HUES48 (cell line): ENCODE results near the gene ASB1.

ENCODE experiments used
- H3K27ac ChIP-seq: one replicate; pipeline ENCODE4 v1.7.0; 2013; ENCODE audit warnings: low read depth, low read length, inconsistent platforms
- H3K27me3 ChIP-seq: 2 replicates; pipeline ENCODE4 v1.6.1; 2013; ENCODE audit warnings: mild to moderate bottlenecking, low read length; ENCODE audit not compliant: control insufficient read depth, insufficient read depth
- H3K36me3 ChIP-seq: 2 replicates; pipeline ENCODE4 v1.6.1; 2013; ENCODE audit warnings: low read length; ENCODE audit not compliant: control insufficient read depth, insufficient read depth
- H3K4me1 ChIP-seq: 2 replicates; pipeline ENCODE4 v1.6.1; 2013; ENCODE audit warnings: mild to moderate bottlenecking, low read length; ENCODE audit not compliant: control insufficient read depth, insufficient read depth
- H3K4me3 ChIP-seq: 2 replicates; pipeline ENCODE4 v1.5.1; 2013; ENCODE audit warnings: mild to moderate bottlenecking, low read depth, low read length
- H3K9ac ChIP-seq: 2 replicates; pipeline ENCODE4 v1.6.1; 2013; ENCODE audit warnings: mild to moderate bottlenecking, low read depth, low read length, moderate library complexity
- H3K9me3 ChIP-seq: 2 replicates; pipeline ENCODE4 v1.6.1; 2013; ENCODE audit warnings: low read length; ENCODE audit not compliant: control insufficient read depth, insufficient read depth

Gene ASB1

DNA sequence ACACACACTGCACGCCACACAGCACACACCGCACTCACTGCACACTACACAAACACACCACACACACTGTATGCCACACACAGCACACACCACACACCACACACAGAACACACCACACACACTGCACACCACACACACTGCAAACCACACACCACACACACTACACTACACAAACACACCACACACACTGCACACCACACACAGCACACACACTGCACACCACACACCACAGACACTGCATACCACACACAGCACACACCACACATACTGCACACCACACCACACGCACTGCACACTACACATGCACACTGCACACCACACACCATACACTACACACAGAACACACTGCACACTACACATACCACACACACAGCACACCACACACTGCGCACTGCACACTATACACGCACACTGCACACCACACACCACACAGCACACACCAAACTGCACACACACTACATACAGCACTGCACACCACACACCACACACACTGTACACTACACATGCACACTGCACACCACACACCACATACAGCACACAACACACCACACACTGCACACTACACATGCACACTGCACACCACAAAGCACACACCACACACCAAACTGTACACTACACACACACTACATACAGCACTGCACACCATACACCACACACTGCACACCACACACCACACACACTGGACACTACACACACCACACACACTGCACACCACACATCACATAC lies 59.6 kb downstream of the ASB1 start:
- Histone ChIP-seq H3K36me3 (no peaks in the 10 kb centered on the region), H3K27ac (no peak overlapping the region), H3K4me1 (no peaks in the 10 kb centered on the region), H3K9me3 (peaks cover 12% of the 10 kb centered on the region; the same call in 1 of the 2 replicates), H3K9ac (no peak overlapping the region), H3K4me3 (no peak overlapping the region), H3K27me3 (no peaks in the 10 kb centered on the region)

DNA sequence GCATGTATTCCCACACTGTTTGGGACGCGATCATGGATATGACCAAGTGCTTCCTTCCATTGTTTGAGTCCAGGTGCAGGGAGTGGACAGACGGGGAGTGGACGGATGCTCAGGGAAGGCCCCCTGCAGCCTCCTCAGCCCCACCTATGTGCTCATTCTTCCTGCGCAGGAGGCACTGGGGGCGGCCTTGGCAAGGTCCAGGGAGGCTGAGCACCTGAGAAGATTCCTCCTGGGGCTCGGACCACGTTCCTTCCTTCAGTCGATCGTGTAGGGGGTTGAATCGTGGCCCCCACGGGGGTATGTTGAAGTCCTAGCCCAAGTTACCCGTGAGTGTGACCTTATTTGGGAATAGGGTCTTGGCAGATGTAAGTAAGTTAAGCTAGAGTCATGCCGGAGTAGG lies 60.4 kb downstream of the ASB1 start:
- H3K27me3 ChIP-seq, result no peaks in the 10 kb centered on the region
- no peak overlapping the region for H3K27ac ChIP-seq
- no peaks in the 10 kb centered on the region for H3K4me1 ChIP-seq
- peaks cover 12% of the 10 kb centered on the region; the same call in 1 of the 2 replicates for H3K9me3 ChIP-seq
- no peak overlapping the region for H3K9ac ChIP-seq
- no peaks in the 10 kb centered on the region for H3K36me3 ChIP-seq
- H3K4me3 ChIP-seq, result no peak overlapping the region

DNA sequence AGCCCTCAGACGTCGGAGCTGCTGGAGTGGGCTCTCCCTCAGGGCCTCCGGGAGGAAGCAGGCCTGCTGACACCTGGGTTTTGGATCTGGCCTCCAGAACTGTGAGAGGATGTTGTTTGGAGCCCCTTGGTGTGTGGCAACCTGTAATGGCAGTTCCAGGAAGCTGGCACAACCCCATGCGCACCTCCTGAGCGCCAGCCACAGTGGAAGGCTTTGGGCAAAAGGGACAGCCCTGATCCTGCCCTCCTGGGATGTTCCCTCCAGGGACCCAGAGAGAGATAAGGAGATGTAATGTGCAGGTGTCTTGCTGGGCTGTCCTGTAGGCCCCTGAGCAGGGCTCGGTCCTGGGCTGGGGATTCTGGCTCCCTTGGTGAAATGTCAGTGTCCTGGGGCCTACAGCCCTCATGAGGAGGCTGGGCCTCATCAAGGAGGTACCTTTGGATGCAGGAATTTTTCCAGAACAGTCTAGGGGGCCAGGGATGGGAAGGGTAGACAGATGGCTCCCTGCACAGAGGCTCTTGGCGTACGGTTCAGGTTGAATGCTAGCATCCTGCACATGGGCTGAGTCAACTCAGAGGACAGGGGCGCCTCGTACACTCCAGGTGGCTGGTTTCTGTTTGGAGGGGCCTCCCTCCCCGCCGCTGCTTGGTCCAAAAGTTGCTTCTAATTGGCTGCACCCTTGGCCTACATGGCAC lies 61.1 kb downstream of the ASB1 start:
- no peaks in the 10 kb centered on the region for H3K36me3 ChIP-seq
- no peaks in the 10 kb centered on the region for H3K27me3 ChIP-seq
- H3K9me3 ChIP-seq, result peaks cover 12% of the 10 kb centered on the region; the same call in 1 of the 2 replicates
- H3K9ac ChIP-seq, result no peak overlapping the region
- no peak overlapping the region for H3K27ac ChIP-seq
- no peaks in the 10 kb centered on the region for H3K4me1 ChIP-seq
- no peak overlapping the region for H3K4me3 ChIP-seq

DNA sequence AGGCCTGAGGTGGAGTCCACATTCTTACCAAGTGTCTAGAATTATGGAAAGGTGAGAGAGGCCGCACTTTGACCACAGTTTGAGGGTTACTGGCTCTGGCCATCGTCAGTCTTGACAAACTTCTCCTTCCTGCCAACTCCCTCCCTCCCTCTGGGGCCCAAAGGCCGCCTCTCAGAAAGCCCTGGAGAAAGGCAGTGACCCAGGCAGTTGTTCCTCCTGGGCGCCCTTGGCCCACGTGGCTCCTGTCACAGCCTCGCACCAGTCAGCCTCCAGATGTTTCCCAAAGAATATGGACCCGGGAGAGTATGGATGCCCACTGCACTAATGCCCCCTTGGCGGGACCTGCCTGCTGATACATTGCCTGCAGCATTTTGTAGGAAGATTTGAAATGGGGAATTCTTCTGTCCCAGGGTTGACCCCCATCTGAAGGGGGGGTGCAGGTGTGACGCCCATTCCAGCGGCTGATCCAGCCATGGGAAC lies 61.7 kb downstream of the ASB1 start:
- H3K9me3 ChIP-seq, result peaks cover 12% of the 10 kb centered on the region; the same call in 1 of the 2 replicates
- H3K4me1 ChIP-seq, result no peaks in the 10 kb centered on the region
- no peak overlapping the region for H3K4me3 ChIP-seq
- no peaks in the 10 kb centered on the region for H3K27me3 ChIP-seq
- H3K27ac ChIP-seq, result no peak overlapping the region
- H3K36me3 ChIP-seq, result no peaks in the 10 kb centered on the region
- H3K9ac ChIP-seq, result no peak overlapping the region

DNA sequence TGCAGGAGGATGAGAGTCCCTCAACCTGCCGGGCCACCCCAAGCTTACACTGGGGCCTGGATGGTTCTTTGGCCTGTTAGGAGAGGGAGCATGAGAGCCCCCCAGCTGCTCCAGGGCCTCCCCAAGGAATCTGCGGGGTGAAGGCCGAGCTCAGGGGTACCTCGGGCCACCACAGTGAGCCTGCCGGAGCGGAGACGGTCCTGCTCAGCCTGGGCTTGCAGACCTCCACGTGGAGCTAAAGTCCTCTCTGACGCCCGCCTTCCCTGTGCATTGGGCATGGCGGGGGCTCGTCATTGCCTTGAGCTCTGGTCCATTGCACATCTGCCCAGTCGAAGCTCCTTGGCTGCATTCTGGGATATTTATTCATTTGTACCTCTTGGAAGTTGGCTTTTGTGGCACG lies 62.7 kb downstream of the ASB1 start:
- Histone ChIP-seq H3K27ac (no peak overlapping the region), H3K4me3 (no peak overlapping the region), H3K27me3 (no peaks in the 10 kb centered on the region), H3K9me3 (peaks cover 12% of the 10 kb centered on the region; the same call in 1 of the 2 replicates), H3K9ac (no peak overlapping the region), H3K36me3 (no peaks in the 10 kb centered on the region), H3K4me1 (no peaks in the 10 kb centered on the region)

DNA sequence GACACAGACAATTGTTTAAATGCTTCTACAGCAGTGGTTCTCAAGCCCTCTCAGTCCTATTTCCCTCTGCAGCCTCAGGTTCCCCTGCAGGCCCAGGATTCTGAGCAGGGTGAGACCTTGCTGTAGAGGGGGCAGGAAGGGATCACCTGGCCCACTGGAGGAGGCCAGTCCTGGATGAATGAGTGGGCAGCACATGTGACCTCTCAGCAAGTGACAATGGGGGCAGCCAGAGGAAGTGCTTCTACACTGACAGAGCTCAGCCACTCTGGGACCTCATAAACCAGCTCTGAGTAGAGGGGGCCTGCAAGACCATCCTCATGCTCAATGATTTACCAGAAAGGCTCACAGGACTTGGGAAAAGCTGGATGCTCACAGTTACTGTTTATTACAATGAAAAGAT lies 63.2 kb downstream of the ASB1 start:
- Histone ChIP-seq H3K4me1 (no peaks in the 10 kb centered on the region), H3K27ac (no peak overlapping the region), H3K27me3 (no peaks in the 10 kb centered on the region), H3K36me3 (no peaks in the 10 kb centered on the region), H3K9me3 (peaks cover 12% of the 10 kb centered on the region; the same call in 1 of the 2 replicates), H3K9ac (no peak overlapping the region), H3K4me3 (no peak overlapping the region)

DNA sequence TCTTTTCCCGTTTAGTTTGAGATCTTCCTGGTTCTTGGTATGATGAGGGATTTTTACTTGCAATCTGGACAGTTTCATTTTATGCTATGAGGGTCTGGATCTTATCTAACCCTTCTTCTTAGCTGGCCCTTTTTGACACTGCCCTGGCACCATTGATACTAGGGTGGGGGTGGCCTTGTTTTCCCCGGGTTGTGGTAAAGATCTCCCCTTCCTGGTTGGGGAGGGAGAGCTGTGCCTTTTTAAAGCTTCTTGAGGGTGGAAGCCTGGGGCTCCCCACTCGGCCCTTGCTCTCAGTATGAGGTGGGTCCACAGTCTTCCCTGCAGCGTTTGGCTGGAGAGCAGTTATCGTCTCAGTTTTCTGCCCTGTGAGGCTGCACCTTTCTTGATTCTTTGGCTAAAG lies 66.1 kb downstream of the ASB1 start:
- H3K27ac ChIP-seq, result no peak overlapping the region
- no peaks in the 10 kb centered on the region for H3K36me3 ChIP-seq
- H3K27me3 ChIP-seq, result no peaks in the 10 kb centered on the region
- H3K4me3 ChIP-seq, result no peak overlapping the region
- no peaks in the 10 kb centered on the region for H3K4me1 ChIP-seq
- no peaks in the 10 kb centered on the region for H3K9me3 ChIP-seq
- no peak overlapping the region for H3K9ac ChIP-seq

DNA sequence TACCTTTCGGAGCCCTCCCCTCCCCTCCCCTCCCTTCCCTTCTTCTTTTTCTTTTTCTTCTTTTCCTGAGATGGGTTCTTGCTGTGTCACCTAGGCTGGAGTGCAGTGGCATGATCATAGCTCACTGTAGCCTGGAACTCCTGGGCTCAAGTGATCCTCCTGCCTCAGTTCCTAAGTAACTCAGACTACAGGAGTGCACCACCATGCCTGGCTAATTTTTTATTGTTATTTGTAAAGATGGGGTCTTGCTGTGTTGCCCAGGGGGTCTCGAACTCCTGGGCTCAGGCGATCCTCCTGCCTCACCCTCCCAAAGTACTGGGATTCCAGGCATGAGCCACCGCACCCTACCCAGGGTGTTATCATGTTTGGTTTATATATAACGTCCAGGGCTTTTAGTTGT lies 66.7 kb downstream of the ASB1 start:
- no peak overlapping the region for H3K9ac ChIP-seq
- no peaks in the 10 kb centered on the region for H3K36me3 ChIP-seq
- no peak overlapping the region for H3K4me3 ChIP-seq
- H3K27ac ChIP-seq, result no peak overlapping the region
- no peaks in the 10 kb centered on the region for H3K9me3 ChIP-seq
- H3K27me3 ChIP-seq, result no peaks in the 10 kb centered on the region
- H3K4me1 ChIP-seq, result no peaks in the 10 kb centered on the region

DNA sequence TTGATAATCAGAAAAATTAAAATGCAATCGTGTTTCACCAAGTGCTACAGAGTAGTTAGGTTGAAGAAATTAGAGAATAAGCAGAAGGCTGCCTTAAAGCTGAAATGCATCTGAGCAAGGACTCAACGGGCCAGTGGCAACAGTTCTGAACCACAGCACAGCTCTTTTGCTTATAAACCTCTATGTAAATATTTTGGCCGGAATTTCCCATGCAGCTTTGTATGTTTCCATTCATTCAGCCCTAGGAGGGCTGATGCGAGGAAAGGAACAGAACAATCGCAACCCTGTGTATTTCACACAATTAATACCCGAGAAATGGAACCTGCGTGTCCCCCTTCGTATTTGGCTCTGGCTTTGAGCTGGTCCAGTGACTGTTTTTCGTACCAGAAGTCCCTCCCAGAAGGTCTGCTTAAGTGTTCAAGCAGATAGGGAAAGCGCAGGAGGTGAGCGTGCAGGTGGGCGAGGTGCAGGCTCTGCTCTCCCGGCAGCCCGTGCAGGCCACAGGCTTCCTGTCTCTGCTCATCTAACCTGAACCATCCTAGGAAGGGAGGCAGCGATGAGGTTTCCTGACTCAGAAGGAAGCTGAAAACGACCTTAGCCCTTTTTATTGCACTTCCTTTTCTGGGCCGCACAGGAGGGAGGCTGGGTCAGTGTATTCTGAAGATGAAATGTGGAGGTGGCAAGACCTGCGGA lies 67.3 kb downstream of the ASB1 start:
- Histone ChIP-seq H3K4me3 (no peak overlapping the region), H3K27ac (no peak overlapping the region), H3K36me3 (no peaks in the 10 kb centered on the region), H3K9ac (no peak overlapping the region), H3K9me3 (no peaks in the 10 kb centered on the region), H3K27me3 (no peaks in the 10 kb centered on the region), H3K4me1 (no peaks in the 10 kb centered on the region)

DNA sequence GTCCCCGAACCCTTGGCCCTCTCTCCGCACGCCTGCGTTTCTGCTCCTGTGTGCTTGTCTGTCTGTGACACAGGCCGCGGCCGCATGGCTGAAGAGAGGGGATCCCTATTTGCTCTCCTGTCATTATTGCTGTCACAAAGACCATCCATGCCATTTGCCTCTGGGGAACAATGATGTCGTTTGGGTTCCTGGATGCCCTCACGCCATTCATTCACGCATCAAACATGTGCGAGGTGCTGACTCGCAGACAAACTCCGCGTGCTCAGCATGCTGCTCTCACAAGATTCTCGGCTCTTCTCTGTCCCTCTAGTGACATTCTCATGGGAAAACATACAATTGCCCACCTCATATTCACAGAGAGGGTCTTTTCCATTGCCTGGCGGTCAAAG lies 67.8 kb downstream of the ASB1 start:
- no peak overlapping the region for H3K4me3 ChIP-seq
- H3K27me3 ChIP-seq, result no peaks in the 10 kb centered on the region
- no peak overlapping the region for H3K9ac ChIP-seq
- H3K9me3 ChIP-seq, result no peaks in the 10 kb centered on the region
- H3K36me3 ChIP-seq, result no peaks in the 10 kb centered on the region
- H3K4me1 ChIP-seq, result no peaks in the 10 kb centered on the region
- no peak overlapping the region for H3K27ac ChIP-seq

DNA sequence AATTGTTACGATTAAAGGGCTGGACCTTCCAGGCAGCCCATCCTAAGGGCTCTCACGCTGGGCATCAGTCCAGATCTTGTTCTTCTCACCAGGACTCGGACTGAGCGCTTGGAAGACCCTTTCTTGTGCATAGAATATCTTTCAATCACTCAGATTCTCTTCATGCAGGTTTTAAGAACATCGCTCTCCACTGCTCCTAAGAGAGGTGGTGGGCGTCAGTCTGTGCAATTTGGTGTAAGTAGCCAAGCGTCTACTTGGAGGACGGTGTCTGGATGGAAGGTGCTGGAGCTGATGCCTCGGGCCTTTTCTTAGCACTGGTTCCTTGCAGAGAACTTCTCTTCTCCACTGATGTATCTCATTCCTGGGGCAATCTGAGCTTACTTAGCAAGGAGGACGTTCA lies 68.7 kb downstream of the ASB1 start:
- H3K4me3 ChIP-seq, result no peak overlapping the region
- H3K27ac ChIP-seq, result no peak overlapping the region
- H3K9me3 ChIP-seq, result no peaks in the 10 kb centered on the region
- H3K36me3 ChIP-seq, result no peaks in the 10 kb centered on the region
- no peaks in the 10 kb centered on the region for H3K27me3 ChIP-seq
- no peak overlapping the region for H3K9ac ChIP-seq
- no peaks in the 10 kb centered on the region for H3K4me1 ChIP-seq
